ENCODE results near the gene FLNC.

FLNC gene

GRCh38 chr7:128853799-128854198 lies 23.6 kb downstream of the FLNC start:
- no peaks in the 10 kb centered on the region for H3K9me3 Mint-ChIP-seq
- no peak overlapping the region for H3K27ac Mint-ChIP-seq
- no peak for TF ChIP-seq CTCF (IDR thresholded peaks at IDR 0.05; ENCODE audit: unreplicated experiment in 3 of 3)
- H3K36me3 Mint-ChIP-seq (ENCODE audit: low read depth) = peaks cover 31% of the 10 kb centered on the region
- H3K27me3 Mint-ChIP-seq (ENCODE audit: low read depth) = no peaks in the 10 kb centered on the region
- no peaks in the 10 kb centered on the region for H3K4me1 Mint-ChIP-seq
- no peak overlapping the region for H3K4me3 Mint-ChIP-seq

GRCh38 chr7:128854396-128854795 lies 24.2 kb downstream of the FLNC start:
- Mint-ChIP-seq H3K27ac (no peak overlapping the region), H3K4me1 (peaks cover 5% of the 10 kb centered on the region), H3K4me3 (no peak overlapping the region), H3K27me3 (ENCODE audit: low read depth) (no peaks in the 10 kb centered on the region), H3K9me3 (no peaks in the 10 kb centered on the region), H3K36me3 (ENCODE audit: low read depth) (peaks cover 31% of the 10 kb centered on the region)
- TF ChIP-seq CTCF (IDR thresholded peaks at IDR 0.05; ENCODE audit: unreplicated experiment in 3 of 3) = no peak

- peaks cover 27% of the 10 kb centered on the region for H3K36me3 Mint-ChIP-seq (ENCODE audit: low read depth)
Measured at GRCh38 chr7:128855559-128855958, 25.4 kb downstream of the FLNC start.

GRCh38 chr7:128856001-128856718 lies 26.0 kb downstream of the FLNC start:
- no peaks in the 10 kb centered on the region for H3K9me3 Mint-ChIP-seq
- no peaks in the 10 kb centered on the region for H3K27me3 Mint-ChIP-seq (ENCODE audit: low read depth)
- peaks cover 27% of the 10 kb centered on the region for H3K36me3 Mint-ChIP-seq (ENCODE audit: low read depth)
- H3K27ac Mint-ChIP-seq = no peak overlapping the region
- H3K4me1 Mint-ChIP-seq = peaks cover 22% of the 10 kb centered on the region
- no peak overlapping the region for H3K4me3 Mint-ChIP-seq
- TF ChIP-seq CTCF (IDR thresholded peaks at IDR 0.05; ENCODE audit: unreplicated experiment in 3 of 3) = no peak

More at GRCh38 chr7:128855559-128855958, 25.4 kb downstream of the FLNC start:
- no peaks in the 10 kb centered on the region for H3K9me3 Mint-ChIP-seq
- H3K27me3 Mint-ChIP-seq (ENCODE audit: low read depth) = no peaks in the 10 kb centered on the region
- H3K27ac Mint-ChIP-seq = no peak overlapping the region
- TF ChIP-seq CTCF (IDR thresholded peaks at IDR 0.05; ENCODE audit: unreplicated experiment in 3 of 3) = no peak
- H3K4me1 Mint-ChIP-seq = peaks cover 16% of the 10 kb centered on the region
- H3K4me3 Mint-ChIP-seq = no peak overlapping the region

GRCh38 chr7:128858380-128859231 lies 28.4 kb downstream of the FLNC start:
- H3K27me3 Mint-ChIP-seq (ENCODE audit: low read depth) = no peaks in the 10 kb centered on the region
- H3K9me3 Mint-ChIP-seq = no peaks in the 10 kb centered on the region
- H3K4me1 Mint-ChIP-seq = peaks cover 34% of the 10 kb centered on the region
- H3K27ac Mint-ChIP-seq = peak overlapping the region; percentile 72 to 82 (median 82)
- no peak overlapping the region for H3K4me3 Mint-ChIP-seq
- no peak for TF ChIP-seq CTCF (IDR thresholded peaks at IDR 0.05; ENCODE audit: unreplicated experiment in 3 of 3)
- peaks cover 17% of the 10 kb centered on the region for H3K36me3 Mint-ChIP-seq (ENCODE audit: low read depth)
